Nephron (organoid): Measurements from ENCODE around the gene CCSAP.
A peak's percentile ranks its signal among the peaks of the same experiment; 100 is the strongest.

Source experiments
- H3K27ac Mint-ChIP-seq, 3 experiments: 2 replicates each; pipeline ENCODE4 v1.8.0; 2020; ENCODE audit warnings: mixed read lengths in 3 of 3, mild to moderate bottlenecking in 2 of 3, moderate library complexity in 1 of 3
- H3K27me3 Mint-ChIP-seq: 2 replicates; pipeline ENCODE4 v1.8.0; 2021; ENCODE audit warnings: low read depth, mild to moderate bottlenecking, moderate library complexity, mixed read lengths
- H3K36me3 Mint-ChIP-seq: 2 replicates; pipeline ENCODE4 v1.8.0; 2020; ENCODE audit warnings: low read depth, mixed read lengths
- H3K4me1 Mint-ChIP-seq: 2 replicates; pipeline ENCODE4 v1.8.0; 2020; ENCODE audit warnings: mixed read lengths
- H3K4me3 Mint-ChIP-seq, 3 experiments: 2 replicates each; pipeline ENCODE4 v1.8.0; 2020; ENCODE audit warnings: mild to moderate bottlenecking in 3 of 3, mixed read lengths in 3 of 3, moderate library complexity in 2 of 3
- H3K9me3 Mint-ChIP-seq: 2 replicates; pipeline ENCODE4 v1.8.0; 2020; ENCODE audit warnings: mixed read lengths
- TF ChIP-seq, protein P1 (sequence below), 3 experiments: fragments of 200-600 bp; sonication (generic); IDR thresholded peaks; one replicate each; pipeline ENCODE4 v1.5.0; 2021; ENCODE audit warnings: antibody characterized with exemption in 3 of 3; ENCODE audit not compliant: unreplicated experiment in 3 of 3

The CCSAP gene

DNA sequence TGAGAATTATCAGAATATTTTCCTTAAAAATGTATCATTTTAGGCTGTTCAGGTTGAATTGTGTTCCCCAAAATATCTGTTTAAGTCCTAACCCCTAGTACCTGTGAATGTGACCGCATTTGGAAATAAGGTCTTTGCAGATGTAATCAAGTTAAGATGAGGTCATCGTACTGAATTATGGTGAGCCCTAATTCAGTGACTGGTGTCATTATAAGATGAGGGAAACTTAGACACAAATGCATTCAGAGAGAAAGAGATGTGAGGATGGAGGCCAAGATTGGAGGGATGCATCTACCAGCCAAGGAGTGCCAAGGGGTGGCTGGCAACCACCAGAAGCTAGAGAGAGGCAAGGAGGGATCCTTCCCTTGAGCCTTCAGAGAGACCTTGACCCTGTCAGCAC lies 67.8 kb downstream of the CCSAP start:
- Mint-ChIP-seq H3K4me1 (peaks cover 23% of the 10 kb centered on the region), H3K4me3 (no peak overlapping the region), H3K36me3 (peaks cover 4% of the 10 kb centered on the region), H3K27ac (no peak overlapping the region), H3K27me3 (no peaks in the 10 kb centered on the region), H3K9me3 (peaks cover 2% of the 10 kb centered on the region)
- TF ChIP-seq, protein P1, sequence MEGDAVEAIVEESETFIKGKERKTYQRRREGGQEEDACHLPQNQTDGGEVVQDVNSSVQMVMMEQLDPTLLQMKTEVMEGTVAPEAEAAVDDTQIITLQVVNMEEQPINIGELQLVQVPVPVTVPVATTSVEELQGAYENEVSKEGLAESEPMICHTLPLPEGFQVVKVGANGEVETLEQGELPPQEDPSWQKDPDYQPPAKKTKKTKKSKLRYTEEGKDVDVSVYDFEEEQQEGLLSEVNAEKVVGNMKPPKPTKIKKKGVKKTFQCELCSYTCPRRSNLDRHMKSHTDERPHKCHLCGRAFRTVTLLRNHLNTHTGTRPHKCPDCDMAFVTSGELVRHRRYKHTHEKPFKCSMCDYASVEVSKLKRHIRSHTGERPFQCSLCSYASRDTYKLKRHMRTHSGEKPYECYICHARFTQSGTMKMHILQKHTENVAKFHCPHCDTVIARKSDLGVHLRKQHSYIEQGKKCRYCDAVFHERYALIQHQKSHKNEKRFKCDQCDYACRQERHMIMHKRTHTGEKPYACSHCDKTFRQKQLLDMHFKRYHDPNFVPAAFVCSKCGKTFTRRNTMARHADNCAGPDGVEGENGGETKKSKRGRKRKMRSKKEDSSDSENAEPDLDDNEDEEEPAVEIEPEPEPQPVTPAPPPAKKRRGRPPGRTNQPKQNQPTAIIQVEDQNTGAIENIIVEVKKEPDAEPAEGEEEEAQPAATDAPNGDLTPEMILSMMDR (IDR thresholded peaks at IDR 0.05; ENCODE audit: unreplicated experiment in 3 of 3), result no peak

DNA sequence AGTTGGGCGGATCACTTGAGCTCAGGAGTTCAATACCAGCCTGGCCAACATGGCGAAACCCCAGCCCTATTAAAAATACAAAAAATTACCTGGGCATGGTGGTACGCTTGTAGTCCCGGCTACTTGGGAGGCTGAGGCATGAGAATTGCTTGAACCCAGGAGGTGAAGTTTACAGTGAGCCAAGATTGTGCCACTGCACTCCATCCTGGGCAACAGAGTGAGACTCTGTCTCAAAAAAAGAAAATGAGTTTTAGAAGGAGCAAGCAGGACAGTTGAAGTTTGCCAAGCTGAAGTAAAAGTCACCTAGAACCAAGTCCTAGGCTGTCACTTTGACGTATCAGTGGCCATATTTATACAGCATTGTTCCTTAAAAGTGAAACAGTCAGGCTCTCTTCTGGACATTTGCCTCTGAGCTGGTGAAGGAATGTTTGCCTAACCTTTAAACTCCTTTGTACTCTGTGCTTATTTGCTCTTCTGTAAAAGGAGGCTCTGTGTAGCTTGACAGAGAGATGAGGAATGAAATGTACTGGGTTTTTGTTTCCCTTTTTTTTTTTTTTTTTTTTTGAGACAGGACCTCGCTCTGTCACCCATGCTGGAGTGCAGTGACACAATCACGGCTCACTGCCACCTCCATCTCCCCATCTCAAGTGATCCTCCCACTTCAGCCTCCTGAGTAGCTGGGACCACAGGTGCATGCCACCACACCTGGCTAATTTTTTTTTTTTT lies 69.2 kb downstream of the CCSAP start:
- TF ChIP-seq, protein P1 (IDR thresholded peaks at IDR 0.05; ENCODE audit: unreplicated experiment in 3 of 3), result no peak
- H3K36me3 Mint-ChIP-seq, result peaks cover 4% of the 10 kb centered on the region

DNA sequence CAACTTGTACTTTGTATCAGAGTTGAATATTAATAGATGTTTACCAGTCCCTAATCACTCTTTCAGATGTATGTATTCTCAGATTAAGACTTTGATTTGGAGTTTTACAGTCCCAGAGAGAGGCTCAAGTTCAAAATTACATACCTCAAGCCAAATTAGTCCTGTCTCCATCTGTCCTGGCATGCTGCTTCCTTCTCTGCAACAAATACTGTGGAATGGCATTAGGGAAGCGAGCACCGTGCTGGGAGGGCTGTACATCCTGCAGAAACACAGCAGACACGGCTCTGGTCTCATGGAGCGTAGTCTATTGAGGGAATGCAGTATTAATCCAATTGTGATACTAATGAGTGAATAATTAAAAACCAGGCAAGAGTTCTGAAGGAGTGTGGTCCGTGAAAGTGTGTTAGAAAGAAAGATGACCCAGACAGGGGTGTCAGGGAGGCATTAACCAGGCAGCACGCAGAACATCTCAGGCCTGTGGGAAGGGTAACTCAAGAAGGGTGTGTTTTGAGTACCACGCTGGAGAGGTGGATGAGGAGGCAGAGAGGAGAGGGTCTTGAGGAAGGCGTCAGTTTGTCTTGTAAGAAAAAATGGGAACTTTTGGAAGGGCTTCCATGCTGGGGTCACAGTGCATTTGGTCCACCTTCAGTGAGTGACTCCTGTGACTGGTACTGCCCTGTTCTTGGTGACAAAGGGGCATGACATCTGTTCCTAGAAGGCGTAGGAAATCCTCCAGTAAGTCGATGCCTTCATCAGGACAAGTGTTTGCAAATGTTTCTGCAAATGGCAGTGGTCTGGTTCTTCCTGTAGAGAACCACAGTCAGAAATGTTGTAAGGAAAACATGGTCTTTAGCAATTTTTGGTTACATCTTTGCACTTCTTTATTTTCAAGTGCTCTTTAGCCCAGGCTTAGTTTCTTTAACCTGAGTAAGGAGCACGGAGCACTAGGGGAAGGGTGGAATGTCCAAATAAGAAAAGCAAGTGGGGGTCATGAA lies 70.4 kb downstream of the CCSAP start:
- H3K4me3 Mint-ChIP-seq, result peak overlapping the region; percentile 97 to 100 (median 99)
- no peaks in the 10 kb centered on the region for H3K27me3 Mint-ChIP-seq
- H3K36me3 Mint-ChIP-seq, result peaks cover 7% of the 10 kb centered on the region
- peaks cover 23% of the 10 kb centered on the region for H3K4me1 Mint-ChIP-seq
- TF ChIP-seq, protein P1 (IDR thresholded peaks at IDR 0.05; ENCODE audit: unreplicated experiment in 3 of 3), result no peak
- peaks cover 6% of the 10 kb centered on the region for H3K9me3 Mint-ChIP-seq
- peak overlapping the region; percentile 67 to 97 (median 96) for H3K27ac Mint-ChIP-seq

More for the DNA sequence above, 69.2 kb downstream of the CCSAP start:
- Mint-ChIP-seq H3K27ac (no peak overlapping the region), H3K4me3 (no peak overlapping the region), H3K4me1 (peaks cover 23% of the 10 kb centered on the region), H3K27me3 (no peaks in the 10 kb centered on the region), H3K9me3 (peaks cover 2% of the 10 kb centered on the region)

DNA sequence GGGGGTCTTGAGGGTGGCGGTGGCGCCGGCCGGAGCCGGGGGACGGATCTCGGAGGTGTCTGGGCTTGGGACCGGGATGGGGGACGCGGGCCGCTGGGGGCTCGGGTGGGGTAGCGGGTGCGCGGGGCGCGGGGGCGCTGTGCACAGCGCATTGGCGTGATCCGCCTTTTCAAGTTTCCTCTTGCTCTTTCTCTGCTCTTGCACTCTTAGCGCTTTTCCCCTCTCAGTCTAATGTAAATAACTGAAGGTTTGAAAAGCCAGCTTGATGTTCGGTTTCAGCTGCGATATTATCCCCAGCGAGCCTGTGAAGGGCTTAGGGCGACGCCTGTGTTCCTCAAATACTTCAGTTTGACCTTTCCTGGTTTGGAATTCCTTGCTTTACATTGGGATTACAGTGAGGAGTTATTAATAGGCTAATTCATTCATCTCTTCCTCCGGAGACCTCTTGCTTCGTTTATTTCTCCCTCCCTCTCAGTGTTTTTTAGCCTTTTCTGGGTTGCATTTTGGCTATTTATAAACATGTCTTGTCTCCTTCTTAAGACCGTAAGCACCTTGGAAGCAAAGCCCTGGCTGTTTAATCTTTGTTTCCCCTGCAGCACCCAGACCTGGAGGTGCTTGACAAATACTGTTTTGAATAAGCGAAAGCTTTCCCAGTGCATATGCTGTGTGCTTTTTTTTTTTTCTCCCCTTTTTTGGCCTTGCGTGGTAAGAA lies 71.2 kb downstream of the CCSAP start:
- TF ChIP-seq, protein P1 (IDR thresholded peaks at IDR 0.05; ENCODE audit: unreplicated experiment in 3 of 3), result no peak
- H3K27me3 Mint-ChIP-seq, result no peaks in the 10 kb centered on the region
- H3K4me3 Mint-ChIP-seq, result peak overlapping the region; percentile 97 to 100 (median 99)
- peak overlapping the region; percentile 67 to 97 (median 96) for H3K27ac Mint-ChIP-seq
- peaks cover 14% of the 10 kb centered on the region for H3K36me3 Mint-ChIP-seq
- peaks cover 23% of the 10 kb centered on the region for H3K4me1 Mint-ChIP-seq
- peaks cover 12% of the 10 kb centered on the region for H3K9me3 Mint-ChIP-seq
